GM12878 (cell line): Measurements from ENCODE around the gene TADA2A. TPM values are rescaled to one million over a fixed set of nuclear protein-coding genes. Genes with fewer than 3 reads are reported as not detected.

Source experiments
- ATAC-seq: fragments of 200-7000 bp; cut with Tn5 transposase; 3 replicates; pipeline ENCODE4 v1.9.1; 2020; ENCODE audit warnings: mild to moderate bottlenecking, moderate library complexity
- BruUV-seq: library from RNA; stranded (reverse); fragments of 400-500 nt; replicated peaks from 2 replicates; lab custom pipeline; 2021; lab: Mats Ljungman, UMichigan
- CTCF ChIA-PET: fragments of 300-600 bp; sonication (Branson Sonifier 250); formaldehyde crosslinking; extraction: SDS; loops from one replicate; lab custom pipeline; 2021; ENCODE audit warnings: inconsistent platforms; lab: Yijun Ruan, JAX
- POLR2A ChIA-PET: fragments of 350-600 bp; formaldehyde crosslinking; extraction: SDS; loops from one replicate; lab custom pipeline; 2021; ENCODE audit warnings: inconsistent platforms; lab: Charles Lee
- RAD21 ChIA-PET: fragments of 300-600 bp; sonication (Branson Sonifier 250); formaldehyde crosslinking; loops from one replicate; lab custom pipeline; 2023; ENCODE audit warnings: antibody characterized with exemption; ENCODE audit not compliant: unreplicated experiment; lab: Charles Lee
- SMC1A ChIA-PET: fragments of 300-600 bp; sonication (Branson Sonifier 250); formaldehyde crosslinking; loops from one replicate; lab custom pipeline; 2023; ENCODE audit not compliant: unreplicated experiment, uncharacterized antibody; lab: Charles Lee
- DNase-seq: peaks from one replicate; pipeline ENCODE4 v3.0.0-alpha.2; 2011; ENCODE audit warnings: low read depth, low spot score
- FAIRE-seq: peaks from 3 replicates; lab custom pipeline; 2011; peaks lifted over from hg19 to GRCh38; lab: Jason Lieb, UNC
- H2AFZ ChIP-seq: 2 replicates; pipeline ENCODE4 v1.6.0; 2011; ENCODE audit warnings: low read depth, low read length, control low read depth; ENCODE audit not compliant: control insufficient read depth
- H3K27ac ChIP-seq: 2 replicates; pipeline ENCODE4 v1.5.1; 2011; ENCODE audit warnings: control low read depth; ENCODE audit not compliant: control insufficient read depth, insufficient read depth
- H3K27me3 ChIP-seq, 2 experiments: replicated peaks in 1 of 2; 2 replicates each; pipeline versions ENCODE4 v1.6.0 to v1.6.1; 2011; ENCODE audit warnings: low read length in 1 of 2; ENCODE audit not compliant: control insufficient read depth in 2 of 2, insufficient read depth in 2 of 2
- H3K36me3 ChIP-seq, 2 experiments: 2 replicates each; pipeline ENCODE4 v1.5.1; 2011; ENCODE audit warnings: low read length in 1 of 2; ENCODE audit not compliant: control insufficient read depth in 2 of 2, insufficient read depth in 2 of 2
- H3K4me1 ChIP-seq: 2 replicates; pipeline ENCODE4 v1.6.1; 2011; ENCODE audit warnings: mild to moderate bottlenecking, low read length, moderate library complexity, mixed read lengths; ENCODE audit not compliant: control insufficient read depth, insufficient read depth
- H3K4me2 ChIP-seq: 2 replicates; pipeline ENCODE4 v1.6.0; 2011; ENCODE audit warnings: control low read depth; ENCODE audit not compliant: control insufficient read depth, insufficient read depth
- H3K4me3 ChIP-seq: fragments of 200-600 bp; sonication (generic); 2 replicates; pipeline ENCODE4 v1.5.1; 2016
- H3K79me2 ChIP-seq: 2 replicates; pipeline ENCODE4 v1.6.0; 2011; ENCODE audit warnings: low read length; ENCODE audit not compliant: control insufficient read depth, insufficient read depth
- H3K9ac ChIP-seq: 2 replicates; pipeline ENCODE4 v1.8.0; 2011; ENCODE audit warnings: low read length, control low read depth, mixed read lengths; ENCODE audit not compliant: control insufficient read depth, insufficient read depth
- H3K9me3 ChIP-seq: replicated peaks from 3 replicates; pipeline ENCODE4 v1.5.1; 2011; ENCODE audit warnings: mild to moderate bottlenecking, low read length; ENCODE audit not compliant: control insufficient read depth, insufficient read depth
- H4K20me1 ChIP-seq: 2 replicates; pipeline ENCODE4 v1.6.0; 2011; ENCODE audit not compliant: control insufficient read depth, insufficient read depth
- ASH2L ChIP-seq: fragments of 300-600, 200-600 bp; sonication (generic); IDR thresholded peaks from 2 replicates; pipeline ENCODE4 v1.6.1; 2017; ENCODE audit warnings: low read depth, mild to moderate bottlenecking, borderline replicate concordance
- ATF2 ChIP-seq: IDR thresholded peaks from 2 replicates; pipeline ENCODE4 v1.6.1; 2012; ENCODE audit warnings: low read length, inconsistent platforms
- CBX3 ChIP-seq: fragments of 200-600 bp; sonication (generic); IDR thresholded peaks from 2 replicates; pipeline ENCODE4 v1.6.1; 2016; ENCODE audit warnings: low read depth, borderline replicate concordance
- CHD1 ChIP-seq: IDR thresholded peaks from 2 replicates; pipeline ENCODE4 v1.6.1; 2012; ENCODE audit warnings: low read depth, low read length, improper control_type of control experiment
- ETV6 ChIP-seq, 2 experiments: fragments of 450-650 bp in 1 of 2; IDR thresholded peaks in 1 of 2; conservative IDR thresholded peaks in 1 of 2; 2 replicates each; pipeline ENCODE4 v1.6.1; 2014; ENCODE audit warnings: antibody characterized with exemption in 1 of 2, borderline replicate concordance in 1 of 2, low read depth in 1 of 2, mild to moderate bottlenecking in 1 of 2, moderate library complexity in 1 of 2
- FOXM1 ChIP-seq: IDR thresholded peaks from 2 replicates; pipeline ENCODE4 v1.6.1; 2012; ENCODE audit warnings: low read depth, mild to moderate bottlenecking, inconsistent platforms, low read length, moderate library complexity
- HDAC6 ChIP-seq: fragments of 200-600 bp; sonication (generic); IDR thresholded peaks from one replicate; pipeline ENCODE4 v1.8.0; 2017; ENCODE audit warnings: antibody characterized with exemption; ENCODE audit not compliant: unreplicated experiment
- KLF5 ChIP-seq: fragments of 450-650 bp; IDR thresholded peaks from 2 replicates; pipeline ENCODE4 v1.6.1; 2014; ENCODE audit warnings: mild to moderate bottlenecking; ENCODE audit not compliant: partially characterized antibody
- MAX ChIP-seq: IDR thresholded peaks from 2 replicates; pipeline ENCODE4 v1.6.1; 2012; ENCODE audit warnings: low read depth, low read length, improper control_type of control experiment
- MTA2 ChIP-seq: fragments of 450-650 bp; IDR thresholded peaks from 2 replicates; pipeline ENCODE4 v1.6.1; 2016; ENCODE audit warnings: low read depth, mild to moderate bottlenecking, moderate library complexity
- PKNOX1 ChIP-seq: fragments of 450-650 bp; IDR thresholded peaks from 2 replicates; pipeline ENCODE4 v1.6.1; 2016; ENCODE audit warnings: mild to moderate bottlenecking
- SIN3A ChIP-seq: IDR thresholded peaks from 2 replicates; pipeline ENCODE4 v1.6.1; 2012; ENCODE audit warnings: low read depth, low read length, improper control_type of control experiment
- SREBF2 ChIP-seq: IDR thresholded peaks from 2 replicates; pipeline ENCODE4 v1.6.1; 2012; ENCODE audit warnings: mild to moderate bottlenecking, low read length
- SRF ChIP-seq, 2 experiments: IDR thresholded peaks; 2 replicates each; pipeline ENCODE4 v1.6.1; 2011; ENCODE audit warnings: low read depth in 2 of 2, low read length in 2 of 2, mild to moderate bottlenecking in 1 of 2, moderate library complexity in 1 of 2
- SUPT20H ChIP-seq: IDR thresholded peaks from 2 replicates; pipeline ENCODE4 v1.6.1; 2011; ENCODE audit warnings: low read depth, mild to moderate bottlenecking, low read length, moderate library complexity, borderline replicate concordance; ENCODE audit not compliant: control insufficient read depth
- TCF12 ChIP-seq: IDR thresholded peaks from 2 replicates; pipeline ENCODE4 v1.6.1; 2011; ENCODE audit warnings: low read depth, mild to moderate bottlenecking, low read length
- WRNIP1 ChIP-seq: IDR thresholded peaks from 2 replicates; pipeline ENCODE4 v1.6.1; 2011; ENCODE audit warnings: low read depth, low read length, improper control_type of control experiment, borderline replicate concordance
- ZZZ3 ChIP-seq: IDR thresholded peaks from 2 replicates; pipeline ENCODE4 v1.6.1; 2011; ENCODE audit warnings: low read depth; ENCODE audit not compliant: control insufficient read depth, insufficient read length
- WGBS: methylation state at CpG from one replicate; pipeline ENCODE4 v1.1.6; 2016; ENCODE audit warnings: low lambda C conversion rate; ENCODE audit not compliant: insufficient replicate concordance, insufficient coverage; ENCODE audit errors: missing lambda C conversion rate; 5-methylcytosine and 5-hydroxymethylcytosine counted together
- in situ Hi-C: fragments of 300-500 bp; cut with MboI; formaldehyde crosslinking; loops from 9 replicates; pipeline ENCODE4 v1.14.3; 2018; ENCODE audit warnings: mixed read lengths
- intact Hi-C: fragments of 100-400 bp; cut with micrococcal nuclease; formaldehyde crosslinking; loops from one replicate; pipeline ENCODE4 v1.14.2; 2022; ENCODE audit not compliant: unreplicated experiment
- polyA plus RNA-seq, 11 experiments: library from polyadenylated mRNA; depleted of rRNA in 4 of 11; unstranded in 6 of 11; stranded (reverse) in 5 of 11; fragments of >200 nt; fragmentation: Nextera tagmentation in 4 of 11; fragmentation: Illumina TruSeq in 1 of 11; extraction: Ambion mirVana in 4 of 11; extraction: Trizol in 1 of 11; gene quantifications; 1 replicate in 1 of 11; 2 replicates in 10 of 11; pipeline versions ENCODE4 v1.2.1 to v1.2.3, GENCODE V29; 2011 to 2016; ENCODE audit warnings: inconsistent platforms in 2 of 11, missing spikeins in 2 of 11, low read depth in 1 of 11
- total RNA-seq, 4 experiments: library from RNA; depleted of rRNA in 3 of 4; stranded (reverse); fragments of >200 nt in 3 of 4; fragmentation: Illumina TruSeq in 1 of 4; extraction: Trizol in 1 of 4; gene quantifications; 2 replicates each; pipeline versions ENCODE4 v1.2.1 to v1.2.3, GENCODE V29; 2013 to 2021

Gene TADA2A
- total and polyA plus RNA-seq, 10 of the 15 experiments (the other 5 are each of a cell fraction or from before 2014, with no cell fraction given): 19.6 to 43.8 (median 34.1) TPM

GRCh38 chr17:37476431-37477120 lies 69.9 kb downstream of the TADA2A start:
- H3K27me3 ChIP-seq: no peaks in the 10 kb centered on the region
- no peak overlapping the region for H3K4me3 ChIP-seq
- BruUV-seq: no TSS peak
- no peaks in the 10 kb centered on the region for H3K9me3 ChIP-seq
- H3K4me1 ChIP-seq: no peaks in the 10 kb centered on the region
- no peaks in the 10 kb centered on the region for H4K20me1 ChIP-seq
- SMC1A ChIA-PET: interaction anchor here (0.6 to 1.0 kb wide), 3 partner anchors 26 to 68 kb away, joined by 3 to 4 read pairs (median 3); no protein-coding TSS in a partner anchor
- H3K27ac ChIP-seq: no peak overlapping the region
- ATAC-seq (no peak), FAIRE-seq (no peak), DNase-seq (no peak)
- WGBS: 96% methylated on average over 4 of the region's 4 CpGs
- RAD21 ChIA-PET: interaction anchor here (1.1 kb wide), 1 partner anchor 103 kb away, joined by 3 read pairs; no protein-coding TSS in a partner anchor
- H3K9ac ChIP-seq: no peak overlapping the region
- in situ Hi-C loops: no loop called here
- POLR2A ChIA-PET: interaction anchor here (0.5 to 1.7 kb wide), 3 partner anchors 12 to 59 kb away, joined by 3 to 5 read pairs (median 3); no protein-coding TSS in a partner anchor
- intact Hi-C loops: no loop called here
- no peak overlapping the region for H2AFZ ChIP-seq
- H3K4me2 ChIP-seq: no peak overlapping the region
- H3K36me3 ChIP-seq: peaks cover 10 to 24% of the 10 kb centered on the region in 2 experiments; a peak in 3 of 4 replicates
- H3K79me2 ChIP-seq: no peaks in the 10 kb centered on the region
- CTCF ChIA-PET: interaction anchor here (0.8 to 1.4 kb wide), 2 partner anchors 15 to 100 kb away, joined by 3 to 4 read pairs; no protein-coding TSS in a partner anchor
- TF ChIP-seq MTA2 (no peak), MAX (no peak), WRNIP1 (no peak), CBX3 (no peak), CHD1 (no peak), PKNOX1 (no peak), FOXM1 (no peak), SIN3A (no peak), HDAC6 (no peak), TCF12 (no peak), ZZZ3 (no peak), SRF (IDR thresholded peaks at IDR 0.05; ENCODE audit: low read depth in 2 of 2, low read length in 2 of 2) (no peak), ETV6 (conservative IDR thresholded peaks at IDR 0.05 in 1 of 2, IDR thresholded peaks at IDR 0.05 in 1 of 2; ENCODE audit: borderline replicate concordance in 1 of 2, low read depth in 1 of 2) (no peak), ATF2 (no peak), SREBF2 (no peak), SUPT20H (no peak), KLF5 (no peak), ASH2L (no peak)
